Sigmoid colon (tissue), 7 donors: ENCODE data around the gene MRPL34. TPM values are rescaled to one million over a fixed set of nuclear protein-coding genes. Genes with fewer than 3 reads are reported as not detected.

Experiments
- DNase-seq: peaks from one replicate; pipeline ENCODE4 v3.0.0-alpha.2; 2019
- H3K27ac ChIP-seq, 4 donors: fragments of 200-600 bp; sonication (generic); one replicate each; pipeline ENCODE4 v1.5.1; 2016 to 2019; ENCODE audit warnings: mild to moderate bottlenecking in 1 of 4
- H3K27me3 ChIP-seq, 3 donors: fragments of 200-600 bp; sonication (generic); one replicate each; pipeline ENCODE4 v1.5.1; 2019; ENCODE audit warnings: mild to moderate bottlenecking in 1 of 3
- H3K36me3 ChIP-seq, 4 donors: fragments of 200-600 bp; sonication (generic); one replicate each; pipeline ENCODE4 v1.5.1; 2016 to 2019
- H3K4me1 ChIP-seq, 4 donors: fragments of 200-600 bp; sonication (generic); one replicate each; pipeline ENCODE4 v1.5.1; 2017 to 2019
- H3K4me3 ChIP-seq, 4 donors: fragments of 200-600 bp; sonication (generic); one replicate each; pipeline ENCODE4 v1.5.1; 2017 to 2019; ENCODE audit warnings: mild to moderate bottlenecking in 2 of 4, moderate library complexity in 1 of 4
- H3K9me3 ChIP-seq, 4 donors: fragments of 200-600 bp in 3 of 4; sonication (generic) in 3 of 4; one replicate each; pipeline versions ENCODE4 v1.5.1 to v1.6.1; 2013 to 2019
- EP300 ChIP-seq, 4 donors: sonication (generic); formaldehyde crosslinking; IDR thresholded peaks; one replicate each; pipeline ENCODE4 v1.6.1; 2017; ENCODE audit warnings: antibody characterized with exemption in 4 of 4
- POLR2A ChIP-seq, 2 donors: fragments of 450-650 bp; IDR thresholded peaks; one replicate each; pipeline ENCODE4 v1.6.1; 2016; ENCODE audit warnings: antibody characterized with exemption in 2 of 2, mild to moderate bottlenecking in 2 of 2, moderate library complexity in 2 of 2
- POLR2AphosphoS5 ChIP-seq, 4 donors: sonication (generic); formaldehyde crosslinking; IDR thresholded peaks; one replicate each; pipeline ENCODE4 v1.6.1; 2017; ENCODE audit warnings: antibody characterized with exemption in 4 of 4
- WGBS, 2 donors: extraction: QIAGEN DNeasy Blood & Tissue Kit; methylation state at CpG; one replicate each; pipeline ENCODE4 v1.1.7; 2013; 5-methylcytosine and 5-hydroxymethylcytosine counted together
- intact Hi-C: fragments of 100-400 bp; cut with DNase I; formaldehyde crosslinking; loops from one replicate; pipeline ENCODE4 v1.15.1; 2023
- polyA plus RNA-seq, 3 donors: library from polyadenylated mRNA; stranded (reverse); fragments of 200-250 nt; gene quantifications; one replicate each; pipeline ENCODE4 v1.2.3, GENCODE V29; 2013
- total RNA-seq, 4 donors: library from RNA; depleted of rRNA; stranded (reverse); fragments of >200 nt; gene quantifications; one replicate each; pipeline ENCODE4 v1.1.0, GENCODE V29; 2016
- TF ChIP-seq, protein P1 (sequence below), 4 experiments: fragments of 450-650 bp in 3 of 4; fragments of 200-600 bp in 1 of 4; IDR thresholded peaks; one replicate each; pipeline ENCODE4 v1.5.1; 2016 to 2019; ENCODE audit warnings: antibody characterized with exemption in 4 of 4, mild to moderate bottlenecking in 3 of 4, moderate library complexity in 2 of 4
- donor health status: healthy with polysubstance abuse.
- donor health status: Bipolar disorder and iron deficiency.
- donor health status: healthy.

MRPL34 gene
- total and polyA plus RNA-seq, 7 donors: 174 to 476 (median 275) TPM

DNA sequence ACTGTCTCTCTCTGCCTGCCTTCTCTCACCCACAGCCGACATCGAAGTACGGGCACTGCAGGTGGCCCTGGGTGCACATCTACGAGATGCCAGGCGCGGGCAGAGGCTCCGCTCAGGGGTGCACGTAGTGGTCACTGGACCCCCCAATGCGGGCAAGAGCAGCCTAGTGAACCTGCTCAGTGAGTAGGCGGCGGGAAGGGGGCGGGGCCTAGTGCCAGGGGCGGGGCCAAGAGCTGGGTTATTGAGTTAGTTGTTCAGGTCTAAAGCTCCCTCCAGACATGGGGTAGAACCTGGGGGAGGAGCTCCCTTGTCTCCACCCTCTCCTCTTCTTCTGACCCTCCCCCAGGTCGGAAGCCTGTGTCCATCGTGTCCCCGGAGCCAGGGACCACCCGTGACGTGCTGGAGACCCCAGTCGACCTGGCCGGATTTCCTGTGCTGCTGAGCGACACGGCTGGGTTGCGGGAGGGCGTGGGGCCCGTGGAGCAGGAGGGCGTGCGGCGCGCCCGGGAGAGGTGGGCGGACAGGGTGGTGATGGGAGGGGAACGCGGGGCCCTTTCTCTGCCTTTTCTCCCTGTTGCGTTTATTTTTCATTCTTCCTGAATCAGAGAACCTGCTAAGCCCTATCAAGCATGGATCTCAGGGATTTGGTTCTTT is 33.5 kb downstream of the MRPL34 start:
- no peaks in the 10 kb centered on the region for H3K9me3 ChIP-seq
- no peak overlapping the region for H3K27ac ChIP-seq
- no peak for DNase-seq
- intact Hi-C loops: no loop called here
- H3K4me3 ChIP-seq: no peak overlapping the region
- H3K27me3 ChIP-seq: no peaks in the 10 kb centered on the region
- H3K36me3 ChIP-seq: peaks cover 0 to 17% (median 0%) of the 10 kb centered on the region in 4 donors
- TF ChIP-seq EP300 (IDR thresholded peaks at IDR 0.05) (no peak), POLR2AphosphoS5 (IDR thresholded peaks at IDR 0.05) (no peak), POLR2A (IDR thresholded peaks at IDR 0.05) (no peak)
- TF ChIP-seq, protein P1, sequence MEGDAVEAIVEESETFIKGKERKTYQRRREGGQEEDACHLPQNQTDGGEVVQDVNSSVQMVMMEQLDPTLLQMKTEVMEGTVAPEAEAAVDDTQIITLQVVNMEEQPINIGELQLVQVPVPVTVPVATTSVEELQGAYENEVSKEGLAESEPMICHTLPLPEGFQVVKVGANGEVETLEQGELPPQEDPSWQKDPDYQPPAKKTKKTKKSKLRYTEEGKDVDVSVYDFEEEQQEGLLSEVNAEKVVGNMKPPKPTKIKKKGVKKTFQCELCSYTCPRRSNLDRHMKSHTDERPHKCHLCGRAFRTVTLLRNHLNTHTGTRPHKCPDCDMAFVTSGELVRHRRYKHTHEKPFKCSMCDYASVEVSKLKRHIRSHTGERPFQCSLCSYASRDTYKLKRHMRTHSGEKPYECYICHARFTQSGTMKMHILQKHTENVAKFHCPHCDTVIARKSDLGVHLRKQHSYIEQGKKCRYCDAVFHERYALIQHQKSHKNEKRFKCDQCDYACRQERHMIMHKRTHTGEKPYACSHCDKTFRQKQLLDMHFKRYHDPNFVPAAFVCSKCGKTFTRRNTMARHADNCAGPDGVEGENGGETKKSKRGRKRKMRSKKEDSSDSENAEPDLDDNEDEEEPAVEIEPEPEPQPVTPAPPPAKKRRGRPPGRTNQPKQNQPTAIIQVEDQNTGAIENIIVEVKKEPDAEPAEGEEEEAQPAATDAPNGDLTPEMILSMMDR (IDR thresholded peaks at IDR 0.05): no peak
- H3K4me1 ChIP-seq: peaks cover 0 to 37% (median 28%) of the 10 kb centered on the region in 4 donors
- 89 to 93% methylated on average over 34 of the region's 34 CpGs for WGBS, 2 donors

DNA sequence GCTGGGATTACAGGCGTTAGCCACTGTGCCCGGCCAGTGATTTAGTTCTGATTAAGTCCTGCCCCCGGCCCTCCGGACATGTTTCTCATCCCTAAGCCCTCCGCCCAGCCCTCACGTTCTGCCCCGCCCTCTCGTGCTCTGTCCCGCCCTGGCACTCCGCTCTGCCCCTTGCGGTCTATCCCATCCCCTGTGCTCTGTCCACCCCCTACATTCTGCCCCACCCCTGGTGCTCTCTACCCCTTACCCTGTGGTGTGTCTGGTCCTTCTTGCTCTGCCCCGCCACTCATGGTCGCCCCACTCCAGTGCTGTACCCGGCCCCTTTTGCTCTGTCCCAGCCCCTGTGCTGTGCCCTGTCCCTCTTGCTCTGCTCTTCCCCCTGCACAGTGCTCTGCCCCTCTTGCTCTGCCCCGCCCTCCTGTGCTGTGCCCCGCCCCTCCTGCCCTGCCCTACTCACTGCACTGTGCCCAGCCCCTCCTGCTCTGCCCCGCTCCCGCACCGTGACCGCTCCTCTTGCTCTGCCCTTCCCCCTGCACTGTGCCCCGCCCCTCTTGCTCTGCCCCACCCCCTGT is 34.7 kb downstream of the MRPL34 start:
- Histone ChIP-seq H3K36me3 (peaks cover 0 to 17% (median 0%) of the 10 kb centered on the region in 4 donors), H3K27me3 (no peaks in the 10 kb centered on the region), H3K27ac (no peak overlapping the region), H3K4me1 (peaks cover 0 to 28% (median 21%) of the 10 kb centered on the region in 4 donors), H3K4me3 (no peak overlapping the region), H3K9me3 (no peaks in the 10 kb centered on the region)
- intact Hi-C loops: no loop called here
- TF ChIP-seq, protein P1 (IDR thresholded peaks at IDR 0.05): no peak
- TF ChIP-seq POLR2AphosphoS5 (IDR thresholded peaks at IDR 0.05) (no peak), EP300 (IDR thresholded peaks at IDR 0.05) (no peak), POLR2A (IDR thresholded peaks at IDR 0.05) (no peak)
- WGBS, 2 donors: 25 to 74% methylated on average over 21 of the region's 21 CpGs
- DNase-seq: no peak

DNA sequence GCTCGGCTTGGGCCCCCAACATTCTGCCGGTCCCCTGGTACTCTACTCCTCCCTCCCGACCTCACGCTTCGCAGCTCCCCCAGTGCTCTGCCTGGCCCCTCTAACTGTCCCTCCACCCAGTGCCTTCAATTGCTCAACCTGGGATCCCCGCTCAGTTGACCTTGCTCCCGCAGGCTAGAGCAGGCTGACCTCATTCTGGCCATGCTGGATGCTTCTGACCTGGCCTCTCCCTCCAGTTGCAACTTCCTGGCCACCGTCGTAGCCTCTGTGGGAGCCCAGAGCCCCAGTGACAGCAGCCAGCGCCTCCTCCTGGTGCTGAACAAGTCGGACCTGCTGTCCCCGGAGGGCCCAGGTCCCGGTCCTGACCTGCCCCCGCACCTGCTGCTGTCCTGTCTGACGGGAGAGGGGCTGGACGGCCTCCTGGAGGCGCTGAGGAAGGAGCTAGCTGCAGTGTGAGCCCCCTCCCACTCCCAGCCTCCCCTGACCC is 35.2 kb downstream of the MRPL34 start:
- Histone ChIP-seq H3K4me3 (no peak overlapping the region), H3K9me3 (no peaks in the 10 kb centered on the region), H3K4me1 (peaks cover 0 to 23% (median 16%) of the 10 kb centered on the region in 4 donors), H3K27ac (no peak overlapping the region), H3K36me3 (peaks cover 0 to 17% (median 0%) of the 10 kb centered on the region in 4 donors), H3K27me3 (no peaks in the 10 kb centered on the region)
- 58 to 81% methylated on average over 17 of the region's 17 CpGs for WGBS, 2 donors
- DNase-seq: no peak
- no peak for TF ChIP-seq EP300 (IDR thresholded peaks at IDR 0.05)
- TF ChIP-seq, protein P1 (IDR thresholded peaks at IDR 0.05): no peak
- no peak for TF ChIP-seq POLR2AphosphoS5 (IDR thresholded peaks at IDR 0.05)
- TF ChIP-seq POLR2A (IDR thresholded peaks at IDR 0.05): no peak
- intact Hi-C loops: no loop called here

DNA sequence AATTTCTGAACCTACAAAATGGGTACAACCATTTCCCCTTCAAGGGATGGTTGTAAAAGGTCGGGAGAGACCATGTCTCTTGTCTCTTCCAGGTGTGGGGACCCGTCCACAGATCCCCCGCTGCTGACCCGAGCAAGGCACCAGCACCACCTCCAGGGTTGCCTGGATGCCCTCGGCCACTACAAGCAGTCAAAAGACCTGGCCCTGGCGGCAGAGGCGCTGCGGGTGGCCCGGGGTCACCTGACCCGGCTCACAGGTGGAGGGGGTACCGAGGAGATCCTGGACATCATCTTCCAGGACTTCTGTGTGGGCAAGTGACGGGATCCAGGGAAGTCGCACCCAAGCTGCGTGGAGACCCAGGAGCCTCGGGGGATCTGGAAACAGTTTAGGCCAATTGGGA is 35.7 kb downstream of the MRPL34 start:
- Histone ChIP-seq H3K27ac (no peak overlapping the region), H3K9me3 (no peaks in the 10 kb centered on the region), H3K4me1 (peaks cover 0 to 23% (median 14%) of the 10 kb centered on the region in 4 donors), H3K27me3 (no peaks in the 10 kb centered on the region), H3K4me3 (no peak overlapping the region), H3K36me3 (peaks cover 0 to 17% (median 0%) of the 10 kb centered on the region in 4 donors)
- WGBS, 2 donors: 94% methylated on average over 15 of the region's 15 CpGs
- no peak for DNase-seq
- TF ChIP-seq EP300 (IDR thresholded peaks at IDR 0.05): no peak
- TF ChIP-seq, protein P1 (IDR thresholded peaks at IDR 0.05): no peak
- no peak for TF ChIP-seq POLR2A (IDR thresholded peaks at IDR 0.05)
- no peak for TF ChIP-seq POLR2AphosphoS5 (IDR thresholded peaks at IDR 0.05)
- intact Hi-C loops: no loop called here
